Measurements from ENCODE around the gene IL17RB. TPM values are rescaled to one million over a fixed set of nuclear protein-coding genes. Genes with fewer than 3 reads are reported as not detected.

Gene IL17RB
- total and polyA plus RNA-seq, 2 donors, result 0.43 to 1.5 TPM

DNA sequence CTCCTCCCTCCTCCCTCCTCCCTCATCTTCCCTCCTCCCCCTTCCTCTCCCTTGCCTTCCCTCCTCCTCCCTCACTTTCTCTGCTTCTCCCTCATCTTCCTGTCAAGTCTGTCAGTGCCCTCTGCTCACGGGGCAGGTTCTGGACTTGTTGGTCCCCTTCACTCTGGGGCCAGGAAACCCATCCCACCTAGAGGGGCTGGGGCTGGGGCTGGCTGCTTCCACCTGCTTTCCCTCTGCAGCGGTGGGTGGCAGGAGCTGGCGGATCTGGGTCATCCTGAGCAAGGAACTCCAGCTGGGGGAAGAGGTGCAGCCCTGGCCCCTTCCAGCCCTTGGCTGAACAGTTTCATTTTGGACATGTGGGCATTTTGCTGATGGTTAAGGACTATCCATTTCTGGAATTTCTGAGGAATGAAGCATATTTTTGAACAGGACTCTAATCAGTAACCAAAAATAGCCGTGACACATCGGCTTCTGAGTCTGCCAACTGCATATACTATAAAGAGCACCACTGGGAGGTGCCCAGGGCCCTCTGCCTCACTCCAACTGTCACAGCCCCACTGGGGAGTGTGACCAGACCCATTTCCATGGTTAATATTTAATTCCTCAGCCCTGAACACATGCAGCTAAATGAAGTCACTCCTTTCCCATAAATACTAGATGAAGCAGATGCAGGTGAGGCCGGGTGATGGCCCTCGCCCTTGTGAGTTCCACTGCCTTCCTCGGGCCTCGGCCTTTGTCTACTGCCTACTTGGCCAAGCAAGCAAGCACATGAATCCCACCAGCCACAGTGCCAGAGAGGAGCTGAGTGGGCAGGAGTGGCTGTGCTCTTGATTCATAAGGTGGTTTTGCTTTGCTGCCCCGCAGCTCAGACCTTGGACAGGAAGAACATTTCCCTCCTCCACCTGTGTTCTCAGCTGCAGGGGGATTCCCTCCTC lies 39.9 kb upstream of the IL17RB start:
- Histone ChIP-seq H3K4me3 (ENCODE audit: low read depth, low read length) (no peak overlapping the region), H3K27ac (ENCODE audit: low read depth) (no peak overlapping the region), H3K4me1 (ENCODE audit: insufficient read depth) (no peaks in the 10 kb centered on the region), H3K36me3 (ENCODE audit: insufficient read depth) (no peaks in the 10 kb centered on the region)
- 77% methylated on average over 10 of the region's 10 CpGs for WGBS
- no peak for DNase-seq (ENCODE audit: extremely low spot score)

DNA sequence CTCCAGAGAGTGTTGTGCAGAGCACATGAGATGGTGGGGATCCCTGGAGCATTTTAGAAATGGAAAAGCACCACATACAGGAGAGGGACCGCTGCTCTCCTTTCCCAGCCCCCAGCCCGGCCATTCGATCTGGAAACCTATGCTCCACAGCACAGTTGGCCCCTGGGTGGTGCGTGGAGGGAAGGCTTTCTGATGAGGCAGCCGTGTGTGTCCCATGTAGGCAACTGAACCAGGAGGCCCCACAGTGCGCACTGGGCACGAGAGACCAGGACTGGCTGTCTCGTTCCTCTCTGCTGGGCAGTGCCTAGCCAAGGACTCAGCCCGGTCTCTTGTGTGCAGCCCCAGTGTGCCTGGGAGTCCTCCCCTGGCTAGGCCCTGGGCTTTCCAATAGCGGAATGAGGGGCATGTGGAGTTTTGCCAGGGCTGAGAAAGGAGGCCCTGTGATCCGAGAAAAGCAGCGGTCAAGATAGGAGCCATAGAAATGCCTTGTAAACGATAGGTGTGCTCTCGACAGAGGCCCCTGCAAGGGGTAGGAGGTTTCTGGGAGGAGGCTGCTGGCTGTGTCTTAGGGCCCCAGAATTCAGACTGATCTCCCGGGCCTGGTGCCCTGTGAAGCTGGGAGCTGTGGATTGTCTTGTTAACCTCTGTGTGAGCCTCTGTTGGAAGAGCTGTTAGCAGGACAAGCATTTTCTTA lies 39.1 kb upstream of the IL17RB start:
- WGBS, result 78% methylated on average over 15 of the region's 15 CpGs
- Histone ChIP-seq H3K4me3 (ENCODE audit: low read depth, low read length) (no peak overlapping the region), H3K36me3 (ENCODE audit: insufficient read depth) (no peaks in the 10 kb centered on the region), H3K27ac (ENCODE audit: low read depth) (no peak overlapping the region), H3K4me1 (ENCODE audit: insufficient read depth) (no peaks in the 10 kb centered on the region)
- DNase-seq (ENCODE audit: extremely low spot score), result no peak

DNA sequence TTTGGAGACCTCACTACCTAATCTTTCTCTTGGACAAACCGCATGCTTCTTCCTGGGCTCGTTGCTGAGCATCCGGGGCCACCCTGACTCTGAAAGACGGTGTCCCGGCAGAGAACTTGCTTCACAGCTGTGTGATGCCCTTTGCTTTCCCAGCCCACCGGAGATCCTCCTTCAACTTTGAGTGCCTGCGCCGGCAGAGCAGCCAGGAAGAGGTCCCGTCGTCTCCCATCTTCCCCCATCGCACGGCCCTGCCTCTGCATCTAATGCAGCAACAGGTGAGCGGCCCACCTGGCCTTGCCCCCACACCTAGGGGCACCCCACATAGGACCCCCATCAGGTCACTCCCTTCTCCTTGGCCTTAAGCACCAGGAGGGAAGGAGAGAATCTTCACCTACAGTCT lies 37.9 kb upstream of the IL17RB start:
- no peak overlapping the region for H3K4me3 ChIP-seq (ENCODE audit: low read depth, low read length)
- 95% methylated on average over 13 of the region's 13 CpGs for WGBS
- no peaks in the 10 kb centered on the region for H3K4me1 ChIP-seq (ENCODE audit: insufficient read depth)
- DNase-seq (ENCODE audit: extremely low spot score), result no peak
- H3K36me3 ChIP-seq (ENCODE audit: insufficient read depth), result no peaks in the 10 kb centered on the region
- no peak overlapping the region for H3K27ac ChIP-seq (ENCODE audit: low read depth)

DNA sequence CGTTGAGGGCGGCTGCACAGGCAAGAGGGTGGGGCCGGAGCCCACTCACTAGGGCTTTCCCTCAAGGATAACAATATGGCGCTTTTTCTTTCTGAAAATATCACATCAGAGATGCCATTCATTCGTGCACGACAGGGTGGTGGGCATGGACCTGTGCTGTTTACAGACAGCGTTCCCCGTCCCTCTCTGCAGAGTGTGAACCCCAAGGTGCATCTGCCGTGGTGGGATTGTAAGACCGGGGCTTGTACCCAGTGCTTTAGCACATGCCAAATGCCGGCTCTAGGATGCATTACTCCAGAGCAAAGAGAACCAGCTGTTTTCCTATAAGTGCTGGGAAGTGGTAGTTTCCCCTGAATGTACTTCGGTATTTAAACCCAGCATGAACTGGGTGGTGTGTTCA lies 37.1 kb upstream of the IL17RB start:
- 86% methylated on average over 12 of the region's 12 CpGs for WGBS
- no peak for DNase-seq (ENCODE audit: extremely low spot score)
- no peak overlapping the region for H3K27ac ChIP-seq (ENCODE audit: low read depth)
- H3K4me1 ChIP-seq (ENCODE audit: insufficient read depth), result no peaks in the 10 kb centered on the region
- no peak overlapping the region for H3K4me3 ChIP-seq (ENCODE audit: low read depth, low read length)
- no peaks in the 10 kb centered on the region for H3K36me3 ChIP-seq (ENCODE audit: insufficient read depth)

DNA sequence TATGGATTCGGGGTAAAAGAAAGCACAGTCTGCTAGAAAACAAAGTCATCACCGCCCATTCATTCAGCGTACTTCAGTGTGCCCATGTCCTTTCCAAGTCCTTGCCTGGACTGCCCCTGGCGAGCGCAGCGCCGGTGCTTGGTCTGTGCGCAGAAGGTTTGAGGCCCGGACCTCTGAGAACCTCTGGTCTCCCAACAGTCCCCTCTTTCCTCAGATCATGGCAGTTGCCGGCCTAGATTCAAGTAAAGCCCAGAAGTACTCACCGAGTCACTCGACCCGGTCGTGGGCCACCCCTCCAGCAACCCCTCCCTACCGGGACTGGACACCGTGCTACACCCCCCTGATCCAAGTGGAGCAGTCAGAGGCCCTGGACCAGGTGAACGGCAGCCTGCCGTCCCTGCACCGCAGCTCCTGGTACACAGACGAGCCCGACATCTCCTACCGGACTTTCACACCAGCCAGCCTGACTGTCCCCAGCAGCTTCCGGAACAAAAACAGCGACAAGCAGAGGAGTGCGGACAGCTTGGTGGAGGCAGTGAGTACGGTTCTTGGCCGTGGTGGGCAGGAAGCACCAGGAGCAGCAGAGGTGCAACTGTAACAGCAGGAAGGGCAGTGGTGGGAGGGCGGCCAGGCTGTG lies 36.5 kb upstream of the IL17RB start:
- WGBS, result 93% methylated on average over 28 of the region's 28 CpGs
- H3K4me1 ChIP-seq (ENCODE audit: insufficient read depth), result no peaks in the 10 kb centered on the region
- no peak overlapping the region for H3K4me3 ChIP-seq (ENCODE audit: low read depth, low read length)
- no peak overlapping the region for H3K27ac ChIP-seq (ENCODE audit: low read depth)
- H3K36me3 ChIP-seq (ENCODE audit: insufficient read depth), result no peaks in the 10 kb centered on the region
- no peak for DNase-seq (ENCODE audit: extremely low spot score)

DNA sequence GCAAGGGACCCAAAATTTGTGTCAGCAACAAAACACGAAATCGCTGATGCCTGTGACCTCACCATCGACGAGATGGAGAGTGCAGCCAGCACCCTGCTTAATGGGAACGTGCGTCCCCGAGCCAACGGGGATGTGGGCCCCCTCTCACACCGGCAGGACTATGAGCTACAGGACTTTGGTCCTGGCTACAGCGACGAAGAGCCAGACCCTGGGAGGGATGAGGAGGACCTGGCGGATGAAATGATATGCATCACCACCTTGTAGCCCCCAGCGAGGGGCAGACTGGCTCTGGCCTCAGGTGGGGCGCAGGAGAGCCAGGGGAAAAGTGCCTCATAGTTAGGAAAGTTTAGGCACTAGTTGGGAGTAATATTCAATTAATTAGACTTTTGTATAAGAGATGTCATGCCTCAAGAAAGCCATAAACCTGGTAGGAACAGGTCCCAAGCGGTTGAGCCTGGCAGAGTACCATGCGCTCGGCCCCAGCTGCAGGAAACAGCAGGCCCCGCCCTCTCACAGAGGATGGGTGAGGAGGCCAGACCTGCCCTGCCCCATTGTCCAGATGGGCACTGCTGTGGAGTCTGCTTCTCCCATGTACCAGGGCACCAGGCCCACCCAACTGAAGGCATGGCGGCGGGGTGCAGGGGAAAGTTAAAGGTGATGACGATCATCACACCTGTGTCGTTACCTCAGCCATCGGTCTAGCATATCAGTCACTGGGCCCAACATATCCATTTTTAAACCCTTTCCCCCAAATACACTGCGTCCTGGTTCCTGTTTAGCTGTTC lies 35.0 kb upstream of the IL17RB start:
- 93% methylated on average over 24 of the region's 24 CpGs for WGBS
- no peaks in the 10 kb centered on the region for H3K36me3 ChIP-seq (ENCODE audit: insufficient read depth)
- DNase-seq (ENCODE audit: extremely low spot score), result no peak

DNA sequence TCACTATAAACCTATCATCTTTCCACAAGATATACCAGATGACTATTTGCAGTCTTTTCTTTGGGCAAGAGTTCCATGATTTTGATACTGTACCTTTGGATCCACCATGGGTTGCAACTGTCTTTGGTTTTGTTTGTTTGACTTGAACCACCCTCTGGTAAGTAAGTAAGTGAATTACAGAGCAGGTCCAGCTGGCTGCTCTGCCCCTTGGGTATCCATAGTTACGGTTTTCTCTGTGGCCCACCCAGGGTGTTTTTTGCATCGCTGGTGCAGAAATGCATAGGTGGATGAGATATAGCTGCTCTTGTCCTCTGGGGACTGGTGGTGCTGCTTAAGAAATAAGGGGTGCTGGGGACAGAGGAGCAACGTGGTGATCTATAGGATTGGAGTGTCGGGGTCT lies 33.9 kb upstream of the IL17RB start:
- 70% methylated on average over 4 of the region's 4 CpGs for WGBS
- Histone ChIP-seq H3K27ac (ENCODE audit: low read depth) (no peak overlapping the region), H3K36me3 (ENCODE audit: insufficient read depth) (no peaks in the 10 kb centered on the region), H3K4me3 (ENCODE audit: low read depth, low read length) (no peak overlapping the region), H3K4me1 (ENCODE audit: insufficient read depth) (no peaks in the 10 kb centered on the region)
- DNase-seq (ENCODE audit: extremely low spot score), result no peak

More for the DNA sequence above, 35.0 kb upstream of the IL17RB start:
- no peaks in the 10 kb centered on the region for H3K4me1 ChIP-seq (ENCODE audit: insufficient read depth)
- no peak overlapping the region for H3K27ac ChIP-seq (ENCODE audit: low read depth)
- no peak overlapping the region for H3K4me3 ChIP-seq (ENCODE audit: low read depth, low read length)

DNA sequence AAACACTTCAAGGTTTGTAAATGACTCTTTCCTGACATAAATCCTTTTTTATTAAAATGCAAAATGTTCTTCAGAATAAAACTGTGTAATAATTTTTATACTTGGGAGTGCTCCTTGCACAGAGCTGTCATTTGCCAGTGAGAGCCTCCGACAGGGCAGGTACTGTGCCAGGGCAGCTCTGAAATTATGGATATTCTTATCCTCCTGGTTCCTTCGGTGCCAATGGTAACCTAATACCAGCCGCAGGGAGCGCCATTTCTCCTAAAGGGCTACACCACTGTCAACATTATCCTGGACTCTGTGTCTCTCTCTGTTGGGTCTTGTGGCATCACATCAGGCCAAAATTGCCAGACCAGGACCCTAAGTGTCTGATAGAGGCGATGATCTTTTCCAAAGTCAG lies 33.1 kb upstream of the IL17RB start:
- Histone ChIP-seq H3K27ac (ENCODE audit: low read depth) (no peak overlapping the region), H3K4me1 (ENCODE audit: insufficient read depth) (no peaks in the 10 kb centered on the region), H3K4me3 (ENCODE audit: low read depth, low read length) (no peak overlapping the region), H3K36me3 (ENCODE audit: insufficient read depth) (no peaks in the 10 kb centered on the region)
- DNase-seq (ENCODE audit: extremely low spot score), result no peak
- 90% methylated on average over 5 of the region's 5 CpGs for WGBS

DNA sequence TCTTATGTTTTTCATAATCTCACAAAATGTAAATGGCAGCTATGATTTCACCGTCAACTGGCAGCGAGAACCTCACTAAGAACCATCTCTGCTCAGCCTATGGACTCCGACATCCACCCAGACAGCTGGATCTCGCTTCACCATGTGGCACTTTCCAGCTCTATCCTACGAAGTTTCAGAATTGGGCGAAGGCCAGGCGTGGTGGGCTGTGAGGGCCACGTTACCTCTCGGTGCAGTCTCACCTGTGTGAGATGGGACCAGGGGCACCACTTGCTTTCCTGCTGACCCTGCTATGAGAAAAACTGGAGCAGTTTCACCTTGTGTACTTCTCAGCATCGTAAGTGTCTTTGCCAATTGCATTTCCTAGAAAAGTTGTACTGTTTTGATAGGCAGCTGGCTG lies 32.5 kb upstream of the IL17RB start:
- DNase-seq (ENCODE audit: extremely low spot score), result no peak
- no peak overlapping the region for H3K27ac ChIP-seq (ENCODE audit: low read depth)
- WGBS, result 86% methylated on average over 10 of the region's 10 CpGs
- H3K36me3 ChIP-seq (ENCODE audit: insufficient read depth), result no peaks in the 10 kb centered on the region
- no peak overlapping the region for H3K4me3 ChIP-seq (ENCODE audit: low read depth, low read length)
- no peaks in the 10 kb centered on the region for H3K4me1 ChIP-seq (ENCODE audit: insufficient read depth)

DNA sequence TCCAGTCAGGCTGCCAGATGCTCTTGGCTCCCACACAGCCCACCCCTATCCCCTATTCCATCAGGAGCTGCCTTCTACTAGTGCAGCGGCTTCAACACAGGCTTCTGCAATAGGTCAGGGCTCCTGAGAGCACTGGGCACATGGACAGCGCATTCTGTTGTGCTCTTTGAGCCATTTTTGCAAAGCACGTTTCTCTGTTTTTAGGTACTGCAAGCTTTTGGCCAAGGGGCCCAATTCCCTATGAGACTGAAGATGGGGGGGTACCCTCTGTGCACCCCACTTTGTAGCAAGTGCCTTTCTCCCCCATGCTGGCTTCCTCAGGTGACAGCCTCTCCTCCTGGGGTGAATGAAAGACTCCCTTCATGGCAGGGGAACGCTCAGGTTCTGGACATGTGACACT lies 31.3 kb upstream of the IL17RB start:
- DNase-seq (ENCODE audit: extremely low spot score), result no peak
- Histone ChIP-seq H3K4me3 (ENCODE audit: low read depth, low read length) (no peak overlapping the region), H3K36me3 (ENCODE audit: insufficient read depth) (no peaks in the 10 kb centered on the region), H3K4me1 (ENCODE audit: insufficient read depth) (no peaks in the 10 kb centered on the region), H3K27ac (ENCODE audit: low read depth) (no peak overlapping the region)
- 83% methylated on average over 4 of the region's 4 CpGs for WGBS

DNA sequence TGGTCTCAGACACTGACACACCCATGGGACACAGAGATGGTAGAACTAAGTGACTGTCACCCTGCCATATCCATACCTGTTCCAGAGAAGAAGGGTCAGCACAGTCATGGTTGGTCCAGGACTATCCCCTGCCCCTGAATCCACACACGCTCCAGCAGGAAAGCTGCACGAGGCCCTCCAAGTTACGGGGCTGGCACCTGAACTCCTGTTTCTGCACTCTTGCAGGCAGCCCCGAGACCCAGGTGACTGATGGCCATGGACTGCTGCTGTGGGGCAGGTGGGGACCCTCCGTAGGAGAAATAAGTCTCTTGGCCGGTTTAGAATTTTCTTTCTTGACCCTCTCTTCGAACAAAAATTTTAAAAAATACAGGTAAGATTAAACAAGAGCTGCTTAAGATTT lies 30.7 kb upstream of the IL17RB start:
- Histone ChIP-seq H3K4me3 (ENCODE audit: low read depth, low read length) (no peak overlapping the region), H3K27ac (ENCODE audit: low read depth) (no peak overlapping the region), H3K36me3 (ENCODE audit: insufficient read depth) (no peaks in the 10 kb centered on the region), H3K4me1 (ENCODE audit: insufficient read depth) (no peaks in the 10 kb centered on the region)
- DNase-seq (ENCODE audit: extremely low spot score), result no peak
- WGBS, result 95% methylated on average over 7 of the region's 7 CpGs

DNA sequence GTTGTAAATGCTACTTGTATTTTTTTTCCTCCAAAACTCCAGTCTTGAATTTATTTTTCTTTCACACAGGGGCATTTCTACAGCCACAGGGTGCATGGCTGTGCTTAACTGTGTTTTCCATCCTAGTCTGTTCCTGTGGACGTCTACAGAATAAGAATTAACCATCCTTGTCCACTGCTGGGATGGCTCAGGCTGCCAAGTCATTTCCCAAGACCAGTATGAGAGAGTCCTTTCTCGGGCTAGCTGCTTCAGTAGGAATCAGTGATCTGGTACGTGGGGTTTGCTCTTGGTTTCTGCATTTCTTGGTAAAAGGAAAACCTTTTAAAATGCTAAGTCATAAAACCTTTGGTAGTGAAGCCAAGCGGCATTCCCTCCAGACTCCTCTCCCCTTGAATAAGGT lies 29.9 kb upstream of the IL17RB start:
- Histone ChIP-seq H3K4me3 (ENCODE audit: low read depth, low read length) (no peak overlapping the region), H3K27ac (ENCODE audit: low read depth) (no peak overlapping the region), H3K36me3 (ENCODE audit: insufficient read depth) (no peaks in the 10 kb centered on the region), H3K4me1 (ENCODE audit: insufficient read depth) (no peaks in the 10 kb centered on the region)
- 82% methylated on average over 4 of the region's 4 CpGs for WGBS
- DNase-seq (ENCODE audit: extremely low spot score), result no peak

DNA sequence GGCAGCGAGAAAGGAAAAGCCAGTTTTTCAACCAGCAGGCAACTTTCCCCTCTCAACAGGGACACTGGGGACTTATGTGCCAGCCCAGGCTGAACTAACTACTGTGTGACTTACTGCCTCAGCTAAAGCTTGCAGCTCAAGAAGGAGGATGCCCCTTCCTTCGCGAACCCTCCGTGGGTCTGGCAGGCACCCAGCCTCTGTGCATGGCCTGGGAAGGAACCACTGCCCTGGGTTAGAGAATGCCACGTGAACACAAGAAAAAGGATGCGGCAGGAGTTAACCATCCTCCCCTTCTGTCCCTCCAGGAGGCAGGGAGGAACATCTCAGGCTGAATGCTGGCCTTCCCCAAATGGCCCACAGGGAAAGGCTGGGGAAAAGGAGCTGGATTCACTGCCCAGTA lies 29.2 kb upstream of the IL17RB start:
- H3K36me3 ChIP-seq (ENCODE audit: insufficient read depth), result no peaks in the 10 kb centered on the region
- no peak for DNase-seq (ENCODE audit: extremely low spot score)
- H3K4me3 ChIP-seq (ENCODE audit: low read depth, low read length), result no peak overlapping the region
- 85% methylated on average over 6 of the region's 6 CpGs for WGBS
- H3K27ac ChIP-seq (ENCODE audit: low read depth), result no peak overlapping the region
- H3K4me1 ChIP-seq (ENCODE audit: insufficient read depth), result no peaks in the 10 kb centered on the region

Data from urinary bladder (tissue), 4 donors.